HL-60/S4 treated with retinoic acid at 250 ng/mL for 4 days and 3 days (cell line): Measurements from ENCODE around the gene IFITM2.
"Not testable (repeated sequence)": the region's sequence is repeated elsewhere in the genome, so short reads cannot be mapped to it uniquely, and the experiment has no call there.

Source experiments
- in situ Hi-C: fragments of 300-500 bp; cut with MboI; formaldehyde crosslinking; loops from 2 replicates; pipeline ENCODE4 v1.7.0; 2022; ENCODE audit warnings: low sequenced_read_pairs

IFITM2 gene

DNA sequence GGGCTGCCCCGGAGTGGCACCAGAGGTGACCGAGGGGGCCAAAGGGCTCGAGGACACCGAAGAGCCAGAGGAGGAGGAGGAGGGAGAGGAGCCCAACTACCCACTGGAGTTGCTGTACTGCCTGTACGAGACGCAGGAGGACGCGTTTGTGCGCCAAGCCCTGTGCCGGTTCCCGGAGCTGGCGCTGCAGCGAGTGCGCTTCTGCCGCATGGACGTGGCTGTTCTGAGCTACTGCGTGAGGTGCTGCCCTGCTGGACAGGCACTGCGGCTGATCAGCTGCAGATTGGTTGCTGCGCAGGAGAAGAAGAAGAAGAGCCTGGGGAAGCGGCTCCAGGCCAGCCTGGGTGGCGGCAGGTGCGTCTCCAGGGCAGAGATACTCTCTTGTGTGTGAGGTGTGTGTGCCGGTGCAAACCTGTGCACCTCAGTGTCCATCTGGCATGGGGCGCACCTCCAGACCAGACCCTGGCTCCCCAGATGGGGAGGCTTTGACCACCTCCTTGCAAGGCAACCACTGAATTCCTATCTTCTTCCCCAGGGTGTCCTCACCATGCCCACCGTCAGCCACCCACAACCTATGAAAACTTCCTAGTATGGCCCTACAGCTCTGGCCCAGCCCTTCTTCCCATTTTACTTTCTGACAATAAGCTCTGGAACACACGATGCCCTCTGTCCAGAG is 26.0 kb upstream of the IFITM2 start:
- in situ Hi-C loops = no loop called here

DNA sequence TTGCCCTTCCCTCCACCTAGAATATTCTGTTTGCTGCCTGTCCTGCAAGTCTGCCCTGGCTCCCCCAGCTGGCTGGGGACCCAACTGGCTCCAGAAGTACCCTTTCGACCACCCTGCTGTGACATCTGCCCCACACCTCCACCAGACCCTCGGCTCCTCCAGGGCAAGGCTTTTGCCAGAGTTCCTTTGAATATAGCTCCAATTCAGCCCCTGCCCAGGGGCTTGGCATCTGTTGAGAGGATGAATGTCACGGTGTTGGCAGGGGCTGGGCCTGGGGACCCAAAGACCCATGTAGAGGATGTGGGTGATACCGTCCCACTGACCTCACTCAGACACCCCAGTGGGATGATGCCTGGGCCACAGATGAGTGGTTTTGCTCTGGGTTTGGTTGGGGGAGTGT is 25.4 kb upstream of the IFITM2 start:
- in situ Hi-C loops = no loop called here

DNA sequence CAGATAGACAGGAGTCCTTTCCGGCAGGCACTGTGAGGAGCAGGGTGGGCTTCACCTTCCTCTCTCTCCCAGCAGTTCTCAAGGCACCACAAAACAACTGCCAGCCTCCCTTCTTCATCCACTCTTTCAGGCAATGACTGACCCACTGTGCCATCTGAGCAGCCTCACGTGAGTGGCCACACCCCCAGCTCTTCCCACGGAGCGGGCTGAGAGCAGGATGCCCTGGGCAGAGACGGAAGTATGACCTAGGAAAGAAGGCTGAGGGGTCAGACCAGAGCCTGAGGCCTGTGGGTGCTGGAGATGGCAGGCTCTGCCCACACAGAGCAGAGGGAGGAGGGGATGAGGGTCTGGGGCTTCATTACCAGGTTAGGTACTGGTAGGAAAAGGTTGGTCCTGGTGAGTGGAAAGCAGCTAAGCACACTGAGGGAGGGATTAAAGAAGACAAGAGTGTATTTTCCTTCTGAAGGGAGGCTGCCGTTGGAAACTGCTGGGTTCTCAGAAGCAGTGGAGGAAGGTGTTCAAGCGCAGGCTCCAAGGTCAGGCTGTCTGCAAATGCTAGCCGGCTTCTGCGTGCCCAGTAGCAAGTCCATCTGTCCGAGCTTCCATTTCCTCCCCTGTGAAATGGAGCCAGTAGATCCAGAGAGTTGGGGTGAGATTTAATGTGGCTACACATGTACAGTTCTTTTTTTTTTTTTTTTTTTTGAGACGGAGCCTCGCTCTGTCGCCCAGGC is 24.8 kb upstream of the IFITM2 start:
- in situ Hi-C loops = no loop called here

DNA sequence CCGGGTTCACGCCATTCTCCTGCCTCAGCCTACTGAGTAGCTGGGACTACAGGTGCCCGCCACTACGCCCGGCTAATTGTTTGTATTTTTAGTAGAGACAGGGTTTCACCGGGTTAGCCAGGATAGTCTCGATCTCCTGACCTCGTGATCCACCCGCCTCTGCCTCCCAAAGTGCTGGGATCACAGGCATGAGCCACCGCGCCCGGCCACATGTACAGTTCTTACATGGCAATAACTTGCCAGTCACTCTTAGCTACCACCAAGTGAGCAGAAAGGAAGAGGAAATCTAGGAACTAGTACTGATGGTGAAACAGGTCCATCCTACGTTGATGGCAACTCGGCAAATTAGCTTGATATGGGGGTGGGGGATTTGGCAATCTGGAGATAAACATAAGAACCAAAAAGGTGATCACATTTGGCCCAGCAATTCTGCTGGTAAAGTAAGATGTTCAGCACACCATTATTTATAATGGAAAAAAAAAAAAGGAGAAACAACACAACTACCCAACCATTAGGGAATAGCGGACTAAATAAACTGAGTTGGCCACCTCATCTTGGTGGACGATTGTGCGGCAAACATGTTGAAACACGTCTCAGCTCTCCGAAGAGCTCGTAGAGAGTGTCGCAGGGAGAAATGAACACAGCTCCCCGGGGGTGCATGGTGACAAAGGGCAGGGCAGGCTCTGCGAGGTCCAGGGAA is 24.1 kb upstream of the IFITM2 start:
- in situ Hi-C loops = no loop called here

DNA sequence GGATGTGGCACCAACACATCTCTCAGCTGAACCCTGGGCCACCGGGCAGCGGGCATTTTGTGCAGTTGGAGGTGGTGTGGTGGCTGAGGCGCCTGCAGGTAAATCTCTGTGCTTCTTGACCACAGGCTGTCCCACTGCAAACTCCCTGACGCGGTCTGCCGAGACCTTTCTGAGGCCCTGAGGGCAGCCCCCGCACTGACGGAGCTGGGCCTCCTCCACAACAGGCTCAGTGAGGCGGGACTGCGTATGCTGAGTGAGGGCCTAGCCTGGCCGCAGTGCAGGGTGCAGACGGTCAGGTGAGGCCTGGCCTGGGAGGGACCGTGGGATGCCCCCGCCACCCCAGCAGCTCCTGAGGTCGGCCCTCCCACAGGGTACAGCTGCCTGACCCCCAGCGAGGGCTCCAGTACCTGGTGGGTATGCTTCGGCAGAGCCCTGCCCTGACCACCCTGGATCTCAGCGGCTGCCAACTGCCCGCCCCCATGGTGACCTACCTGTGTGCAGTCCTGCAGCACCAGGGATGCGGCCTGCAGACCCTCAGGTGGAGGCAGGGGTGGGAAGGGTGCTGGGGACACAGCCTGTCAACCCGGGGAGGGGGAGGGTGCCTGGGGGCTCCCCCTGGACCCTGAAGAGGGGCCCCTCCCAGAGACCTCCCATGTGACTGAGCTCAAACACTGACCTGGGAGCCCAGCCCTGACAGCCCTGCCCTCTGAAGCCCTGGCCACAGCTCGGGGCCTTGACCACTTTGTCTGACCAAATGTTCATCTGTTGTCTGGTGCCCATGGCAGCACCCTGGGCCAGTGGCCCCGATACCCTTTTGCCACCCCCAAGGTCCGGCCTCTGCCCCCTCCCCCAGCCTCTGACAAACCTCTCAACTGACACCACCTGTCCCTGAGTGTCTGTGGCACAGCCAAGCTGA is 23.3 kb upstream of the IFITM2 start:
- in situ Hi-C loops = no loop called here

DNA sequence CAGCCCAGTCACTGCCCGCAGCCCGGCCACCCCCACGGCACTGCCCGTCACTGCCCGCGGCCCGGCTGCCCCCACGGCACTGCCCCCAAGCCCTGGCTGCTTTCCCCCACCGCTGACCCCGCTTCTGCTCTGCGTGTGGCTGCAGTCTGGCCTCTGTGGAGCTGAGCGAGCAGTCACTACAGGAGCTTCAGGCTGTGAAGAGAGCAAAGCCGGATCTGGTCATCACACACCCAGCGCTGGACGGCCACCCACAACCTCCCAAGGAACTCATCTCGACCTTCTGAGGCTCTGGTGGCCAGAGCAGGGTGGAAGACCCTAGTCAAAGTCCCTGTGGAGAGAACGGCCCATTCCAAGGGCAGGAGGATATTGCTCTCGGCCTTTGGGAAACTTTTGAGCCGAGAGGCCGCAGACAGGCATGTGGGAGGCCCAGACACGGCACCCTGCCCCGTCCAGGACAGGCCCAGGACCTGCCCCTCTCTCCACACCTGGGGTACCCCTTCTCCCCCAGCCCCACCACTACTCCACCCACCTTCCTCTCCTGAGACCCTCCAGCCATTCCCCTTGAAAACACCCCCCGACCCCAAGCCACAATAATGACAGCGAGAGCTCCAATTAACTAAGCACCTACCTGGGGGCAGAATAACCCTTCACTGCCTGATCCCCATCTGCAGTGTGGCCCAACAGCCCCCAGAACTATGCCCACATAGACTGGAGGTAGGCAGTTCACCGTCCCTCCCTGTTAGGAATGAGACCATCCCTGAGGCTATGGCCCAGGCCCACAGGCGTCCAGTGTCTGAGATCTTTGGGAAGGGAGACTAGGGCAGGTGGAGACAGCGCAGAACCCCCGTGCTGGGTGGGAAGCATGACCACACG is 22.4 kb upstream of the IFITM2 start:
- in situ Hi-C loops = no loop called here

DNA sequence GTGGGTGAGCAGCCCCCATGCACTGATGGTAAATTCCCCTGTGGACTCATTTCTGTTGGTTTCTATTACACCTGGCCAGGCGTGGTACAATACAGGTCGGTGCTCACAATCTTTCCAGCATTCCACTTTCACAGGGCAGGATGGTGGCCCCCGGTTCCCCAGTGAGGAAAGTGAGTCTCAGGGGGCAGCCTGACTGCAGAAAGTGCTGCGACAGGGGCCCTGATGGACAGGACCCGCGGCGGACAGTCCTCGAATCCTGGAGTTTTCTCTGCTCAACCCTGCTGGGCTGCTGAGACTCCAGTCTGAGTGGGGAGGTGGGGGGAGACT is 21.8 kb upstream of the IFITM2 start:
- in situ Hi-C loops = no loop called here

DNA sequence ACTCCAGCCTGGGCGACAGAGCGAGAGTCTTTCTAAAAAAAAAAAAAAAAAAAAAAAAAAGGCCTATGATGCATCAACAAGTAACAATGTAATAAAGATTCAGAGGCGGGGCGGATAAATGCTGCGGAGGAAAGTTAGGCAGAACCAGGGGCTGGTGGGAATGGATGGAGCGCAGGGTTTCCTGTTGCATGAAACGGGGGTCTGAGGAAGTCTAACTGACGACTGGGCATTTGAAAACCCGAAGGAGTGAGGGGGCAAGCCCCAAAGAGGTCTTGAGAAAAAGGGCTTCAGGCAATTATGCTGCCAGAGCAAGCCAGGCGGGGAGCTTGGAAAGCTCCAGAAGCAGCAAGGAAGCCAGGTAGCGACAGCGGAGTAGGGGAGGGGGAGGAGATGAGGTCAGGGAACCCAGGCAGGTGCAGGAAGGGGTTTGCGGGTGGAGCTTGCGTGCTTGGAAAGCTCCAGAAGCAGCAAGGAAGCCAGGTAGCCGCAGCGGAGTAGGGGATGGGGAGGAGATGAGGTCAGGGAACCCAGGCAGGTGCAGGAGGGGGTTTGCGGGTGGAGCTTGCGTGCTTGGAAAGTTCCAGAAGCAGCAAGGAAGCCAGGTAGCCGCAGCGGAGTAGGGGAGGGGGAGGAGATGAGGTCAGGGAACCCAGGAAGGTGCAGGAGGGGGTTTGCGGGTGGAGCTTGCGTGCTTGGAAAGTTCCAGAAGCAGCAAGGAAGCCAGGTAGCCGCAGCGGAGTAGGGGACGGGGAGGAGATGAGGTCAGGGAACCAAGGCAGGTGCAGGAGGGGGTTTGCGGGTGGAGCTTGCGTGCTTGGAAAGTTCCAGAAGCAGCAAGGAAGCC is 20.4 kb upstream of the IFITM2 start:
- in situ Hi-C loops = not testable (repeated sequence)

DNA sequence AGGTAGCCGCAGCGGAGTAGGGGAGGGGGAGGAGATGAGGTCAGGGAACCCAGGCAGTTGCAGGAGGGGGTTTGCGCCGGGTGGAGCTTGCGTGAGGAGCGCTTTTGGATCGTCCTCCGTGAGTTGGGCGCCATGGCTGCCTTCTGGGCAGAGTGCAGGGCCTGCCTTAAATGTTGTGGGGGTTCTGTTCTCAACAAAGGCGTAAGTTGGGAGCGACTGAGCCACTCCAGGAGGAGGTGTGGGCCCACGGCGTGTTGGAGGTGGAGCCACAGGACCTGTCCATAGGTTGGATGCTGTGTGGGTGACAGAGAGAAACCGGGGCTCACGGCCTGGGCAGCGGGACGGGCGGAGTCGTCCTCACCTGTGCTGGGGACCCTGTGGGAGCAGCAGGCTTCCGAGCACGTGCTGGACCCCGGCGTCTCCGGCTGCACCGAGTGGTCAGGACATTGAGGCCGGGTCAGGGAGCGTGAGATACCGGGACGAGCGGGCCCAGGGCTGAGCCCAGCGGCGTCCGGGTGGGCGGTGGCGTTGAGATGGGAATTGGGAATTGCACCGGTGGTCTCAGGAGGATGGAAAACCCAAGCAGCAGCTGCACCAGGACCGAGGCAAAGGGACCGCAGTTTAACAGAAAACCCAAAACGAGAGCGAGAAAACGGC is 19.7 kb upstream of the IFITM2 start:
- in situ Hi-C loops = no loop called here

DNA sequence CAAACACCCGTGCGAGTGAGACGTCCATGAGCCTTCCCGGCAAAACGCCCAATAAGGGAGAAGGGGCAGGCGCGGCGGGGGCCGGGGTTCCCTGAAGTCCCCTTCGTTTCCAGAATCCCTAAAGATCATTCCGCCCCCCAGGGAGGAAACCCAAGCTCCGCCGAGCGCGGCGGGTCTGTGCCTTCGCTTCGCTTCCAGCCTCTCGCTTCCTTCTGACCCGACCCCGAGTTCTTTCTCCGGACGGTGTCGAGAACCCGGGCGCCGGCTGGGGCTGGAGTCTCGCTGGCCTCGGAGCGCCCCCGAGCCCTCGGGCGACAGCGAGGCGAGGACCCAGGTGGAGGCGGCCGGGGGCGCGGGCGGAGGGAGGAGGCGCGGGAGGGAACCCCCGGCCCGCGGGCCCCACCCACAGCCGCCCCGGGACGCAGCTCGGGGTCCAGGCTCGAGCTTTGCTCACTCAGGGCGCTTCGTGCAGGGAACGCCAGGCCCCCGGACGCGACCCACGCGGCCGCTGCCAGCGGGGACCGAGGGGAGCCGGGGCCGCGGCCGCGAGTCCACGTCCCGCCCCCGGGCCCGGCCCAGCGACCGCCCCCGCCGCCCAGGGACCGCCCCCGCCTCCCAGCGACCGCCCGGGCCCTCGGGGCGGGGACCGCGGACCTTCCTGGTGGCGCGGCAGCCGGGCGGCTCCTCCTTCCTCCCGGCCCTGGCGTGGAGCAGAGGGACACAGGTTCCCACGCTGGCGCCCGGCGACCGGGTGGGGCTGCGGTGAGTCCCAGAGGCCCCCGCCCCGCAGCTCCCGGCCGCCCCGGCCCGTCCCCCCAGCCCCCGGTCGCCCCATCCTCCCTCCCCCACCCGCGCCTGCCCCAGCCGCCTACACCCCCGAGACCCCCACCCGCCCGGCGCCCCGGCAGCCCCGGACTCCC is 18.9 kb upstream of the IFITM2 start, which contains the start of gene PGGHG:
Gene PGGHG, plus strand, starts transcription at position 649 of the 920 bp plus-strand sequence. CDS start 691 bp downstream, outside the sequence.
- in situ Hi-C loops = no loop called here

DNA sequence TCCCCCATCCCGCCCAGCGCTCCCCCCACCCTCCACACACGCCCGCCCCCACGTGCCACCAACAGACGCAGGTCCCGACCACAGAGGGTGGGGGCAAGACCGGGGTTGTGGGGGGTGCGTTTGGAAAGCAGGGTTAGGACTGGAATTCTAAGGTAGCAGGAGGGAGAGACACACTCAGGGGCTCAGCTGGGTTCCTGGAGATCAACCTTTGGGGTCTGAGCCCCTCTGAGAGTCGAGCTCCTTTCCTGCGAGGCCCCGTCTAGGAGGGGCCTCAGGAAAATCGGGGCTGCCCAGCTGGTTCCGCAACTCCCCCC is 18.3 kb upstream of the IFITM2 start:
- in situ Hi-C loops = no loop called here

DNA sequence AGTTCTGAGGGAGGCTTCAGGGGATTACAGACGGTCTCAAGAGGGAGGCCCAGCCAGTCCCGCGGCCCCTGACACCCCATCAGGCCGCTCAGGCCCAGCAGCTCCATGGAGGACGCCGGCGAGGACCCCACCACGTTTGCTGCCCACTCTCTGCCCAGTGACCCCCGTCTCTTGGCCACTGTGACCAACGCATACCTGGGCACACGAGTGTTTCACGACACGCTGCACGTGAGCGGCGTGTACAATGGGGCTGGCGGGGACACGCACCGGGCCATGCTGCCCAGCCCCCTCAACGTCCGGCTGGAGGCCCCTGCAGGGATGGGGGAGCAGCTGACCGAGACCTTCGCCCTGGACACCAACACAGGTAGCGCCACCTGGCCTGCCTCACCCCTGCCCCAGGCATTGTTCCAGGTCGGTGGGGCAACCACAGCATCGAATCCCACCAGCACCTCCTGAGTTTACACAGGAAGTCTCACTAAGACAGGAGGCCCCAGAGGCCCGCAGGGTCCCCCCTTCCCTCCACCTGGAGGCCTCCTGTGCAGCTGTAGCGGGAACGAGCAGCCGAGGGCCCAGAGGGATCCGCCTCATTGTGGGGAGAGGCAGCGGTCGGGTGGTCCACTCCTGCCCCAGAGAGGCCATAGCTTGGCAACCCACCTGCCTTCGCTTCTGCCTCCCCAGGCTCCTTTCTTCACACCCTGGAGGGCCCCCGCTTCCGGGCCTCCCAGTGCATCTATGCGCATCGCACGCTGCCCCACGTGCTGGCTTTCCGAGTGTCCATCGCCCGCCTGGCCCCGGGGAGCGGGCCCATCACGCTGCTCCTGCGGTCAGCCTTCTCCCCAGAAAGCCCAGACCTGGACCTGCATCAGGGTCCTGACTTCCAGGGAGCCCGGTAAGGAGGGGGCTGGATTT is 17.6 kb upstream of the IFITM2 start:
- in situ Hi-C loops = no loop called here

DNA sequence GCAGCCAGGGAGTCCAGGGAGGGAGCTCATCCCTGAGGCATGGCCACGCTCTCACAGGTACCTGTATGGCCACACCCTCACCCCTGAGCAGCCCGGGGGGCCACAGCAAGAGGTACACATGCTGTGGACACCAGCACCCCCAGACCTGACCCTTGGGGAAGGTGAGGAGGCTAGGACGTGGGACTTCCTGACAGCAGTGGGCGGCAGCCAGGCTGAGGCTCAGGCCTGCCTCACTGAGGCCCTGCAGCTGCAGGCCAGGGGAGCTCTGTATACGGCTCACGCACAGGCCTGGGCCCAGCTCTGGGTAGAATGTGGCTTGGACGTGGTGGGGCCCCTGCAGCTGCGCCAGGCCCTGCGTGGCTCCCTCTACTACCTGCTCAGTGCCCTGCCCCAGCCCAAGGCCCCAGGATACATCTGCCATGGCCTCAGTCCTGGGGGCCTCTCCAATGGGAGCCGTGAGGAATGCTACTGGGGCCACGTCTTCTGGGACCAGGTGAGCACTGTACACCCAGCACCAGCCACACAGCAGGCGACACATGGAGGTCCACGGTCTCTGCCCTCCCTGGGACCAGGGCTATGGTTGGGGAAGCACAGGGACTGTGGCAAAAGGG is 16.9 kb upstream of the IFITM2 start:
- in situ Hi-C loops = no loop called here

DNA sequence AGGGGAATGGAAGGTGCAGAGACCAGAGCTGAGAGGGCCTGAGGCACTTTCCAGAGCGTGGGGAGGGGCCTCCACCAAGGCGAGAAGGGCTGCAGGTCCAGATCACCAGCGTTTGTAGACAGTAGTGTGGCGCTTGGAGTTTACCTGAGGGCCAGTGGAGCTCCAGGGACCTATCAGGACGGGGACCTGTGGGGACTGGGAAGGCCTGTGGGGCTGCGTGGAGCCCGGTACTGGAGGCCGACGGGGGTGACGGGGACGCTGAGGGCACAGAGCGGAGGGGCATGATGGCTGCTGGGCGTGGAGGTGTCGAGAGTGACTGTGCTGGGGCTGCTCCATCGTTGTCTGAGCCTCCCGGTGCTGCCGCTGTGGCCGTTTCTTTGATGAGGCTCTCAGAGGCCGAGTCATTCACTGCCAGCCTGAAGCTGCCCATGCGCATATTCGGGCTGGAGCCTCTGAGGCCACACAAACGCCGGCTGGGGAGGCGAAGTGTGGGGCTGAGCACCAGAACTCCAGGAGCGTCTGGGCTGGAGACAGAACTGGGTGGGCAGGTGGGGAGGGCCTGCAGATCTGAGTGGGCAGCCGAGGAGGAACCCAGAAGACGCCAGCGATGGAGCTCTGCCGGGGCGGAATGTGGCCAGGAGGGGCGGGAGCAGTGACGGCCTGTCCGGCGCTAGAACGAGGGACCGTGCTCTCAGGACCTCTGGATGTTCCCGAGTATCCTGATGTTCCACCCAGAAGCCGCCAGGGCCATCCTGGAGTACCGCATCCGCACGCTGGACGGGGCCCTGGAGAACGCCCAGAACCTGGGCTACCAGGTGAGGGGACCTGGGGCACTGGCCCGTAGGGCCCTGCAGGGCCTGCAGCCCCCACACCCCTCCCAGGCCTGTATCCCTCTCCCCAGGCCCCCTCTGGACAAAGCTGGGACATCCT is 16.1 kb upstream of the IFITM2 start:
- in situ Hi-C loops = no loop called here
